ENCODE data around the gene CDR2. TPM values are rescaled to one million over a fixed set of nuclear protein-coding genes. Genes with fewer than 3 reads are reported as not detected.

CDR2 gene
- total RNA-seq, 1 experiment from 2014 or later: 63.4 TPM

- no peak for DNase-seq
- no peaks in the 10 kb centered on the region for H3K9me3 ChIP-seq
- H3K36me3 ChIP-seq: peaks cover 95% of the 10 kb centered on the region
- H3K27me3 ChIP-seq: no peaks in the 10 kb centered on the region
- no peak overlapping the region for H3K4me3 ChIP-seq
Observed at GRCh38 chr16:22323173-22323958, 51.1 kb downstream of the CDR2 start.

GRCh38 chr16:22322741-22323140, 51.7 kb downstream of the CDR2 start:
- Histone ChIP-seq H3K4me3 (no peak overlapping the region), H3K36me3 (peaks cover 95% of the 10 kb centered on the region), H3K9me3 (no peaks in the 10 kb centered on the region), H3K27me3 (no peaks in the 10 kb centered on the region)
- no peak for DNase-seq

GRCh38 chr16:22322021-22322471, 52.4 kb downstream of the CDR2 start:
- H3K9me3 ChIP-seq: no peaks in the 10 kb centered on the region
- DNase-seq: no peak
- no peak overlapping the region for H3K4me3 ChIP-seq
- H3K36me3 ChIP-seq: peaks cover 93% of the 10 kb centered on the region
- H3K27me3 ChIP-seq: no peaks in the 10 kb centered on the region

- H3K4me3 ChIP-seq: no peak overlapping the region
- H3K27me3 ChIP-seq: no peaks in the 10 kb centered on the region
- H3K36me3 ChIP-seq: peaks cover 93% of the 10 kb centered on the region
- H3K9me3 ChIP-seq: no peaks in the 10 kb centered on the region
- peak; percentile 34 for DNase-seq
Observed at GRCh38 chr16:22321340-22322001, 52.9 kb downstream of the CDR2 start.

GRCh38 chr16:22320572-22321339, 53.7 kb downstream of the CDR2 start:
- peaks cover 95% of the 10 kb centered on the region for H3K36me3 ChIP-seq
- H3K27me3 ChIP-seq: no peaks in the 10 kb centered on the region
- no peak for DNase-seq
- no peak overlapping the region for H3K4me3 ChIP-seq
- H3K9me3 ChIP-seq: no peaks in the 10 kb centered on the region

GRCh38 chr16:22318690-22319358, 55.6 kb downstream of the CDR2 start:
- no peak overlapping the region for H3K4me3 ChIP-seq
- peak; percentile 43 for DNase-seq
- peaks cover 92% of the 10 kb centered on the region for H3K36me3 ChIP-seq
- no peaks in the 10 kb centered on the region for H3K27me3 ChIP-seq
- no peaks in the 10 kb centered on the region for H3K9me3 ChIP-seq

GRCh38 chr16:22317625-22318024, 56.8 kb downstream of the CDR2 start:
- H3K36me3 ChIP-seq: peaks cover 88% of the 10 kb centered on the region
- no peaks in the 10 kb centered on the region for H3K27me3 ChIP-seq
- H3K4me3 ChIP-seq: no peak overlapping the region
- DNase-seq: no peak
- H3K9me3 ChIP-seq: no peaks in the 10 kb centered on the region

- DNase-seq: no peak
- H3K9me3 ChIP-seq: no peaks in the 10 kb centered on the region
- H3K4me3 ChIP-seq: no peak overlapping the region
- H3K36me3 ChIP-seq: peaks cover 87% of the 10 kb centered on the region
- no peaks in the 10 kb centered on the region for H3K27me3 ChIP-seq
Observed at GRCh38 chr16:22317001-22317530, 57.4 kb downstream of the CDR2 start.

- Histone ChIP-seq H3K27me3 (no peaks in the 10 kb centered on the region), H3K4me3 (no peak overlapping the region), H3K36me3 (peaks cover 87% of the 10 kb centered on the region), H3K9me3 (no peaks in the 10 kb centered on the region)
- no peak for DNase-seq
Observed at GRCh38 chr16:22316411-22316811, 58.0 kb downstream of the CDR2 start.

GRCh38 chr16:22315979-22316378, 58.4 kb downstream of the CDR2 start:
- H3K36me3 ChIP-seq: peaks cover 85% of the 10 kb centered on the region
- H3K9me3 ChIP-seq: no peaks in the 10 kb centered on the region
- H3K4me3 ChIP-seq: no peak overlapping the region

GRCh38 chr16:22314661-22315626, 59.5 kb downstream of the CDR2 start:
- H3K4me3 ChIP-seq: no peak overlapping the region
- peaks cover 81% of the 10 kb centered on the region for H3K36me3 ChIP-seq
- H3K9me3 ChIP-seq: no peaks in the 10 kb centered on the region
- H3K27me3 ChIP-seq: no peaks in the 10 kb centered on the region
- no peak for DNase-seq

More at GRCh38 chr16:22315979-22316378, 58.4 kb downstream of the CDR2 start:
- DNase-seq: no peak
- H3K27me3 ChIP-seq: no peaks in the 10 kb centered on the region

GRCh38 chr16:22313876-22314470, 60.4 kb downstream of the CDR2 start:
- Histone ChIP-seq H3K27me3 (no peaks in the 10 kb centered on the region), H3K9me3 (no peaks in the 10 kb centered on the region), H3K36me3 (peaks cover 81% of the 10 kb centered on the region), H3K4me3 (no peak overlapping the region)
- DNase-seq: no peak

GRCh38 chr16:22312897-22313781, 61.3 kb downstream of the CDR2 start:
- DNase-seq: no peak
- no peaks in the 10 kb centered on the region for H3K27me3 ChIP-seq
- no peaks in the 10 kb centered on the region for H3K9me3 ChIP-seq
- no peak overlapping the region for H3K4me3 ChIP-seq
- H3K36me3 ChIP-seq: peaks cover 81% of the 10 kb centered on the region

GRCh38 chr16:22311520-22311919, 62.9 kb downstream of the CDR2 start:
- no peaks in the 10 kb centered on the region for H3K9me3 ChIP-seq
- peaks cover 81% of the 10 kb centered on the region for H3K36me3 ChIP-seq

More at GRCh38 chr16:22311520-22311919, 62.9 kb downstream of the CDR2 start:
- H3K4me3 ChIP-seq: no peak overlapping the region
- DNase-seq: no peak
- H3K27me3 ChIP-seq: no peaks in the 10 kb centered on the region

Data from MG63 (cell line).